Fibroblast of lung (primary cell): ENCODE results near the gene TTLL4. TPM values are rescaled to one million over a fixed set of nuclear protein-coding genes. Genes with fewer than 3 reads are reported as not detected.
A peak's percentile ranks its signal among the peaks of the same experiment; 100 is the strongest.

ENCODE experiments used
- DNase-seq, 2 donors: peaks; one replicate each; pipeline versions ENCODE4 v3.0.0 to v3.0.0-alpha.2; 2010; ENCODE audit warnings: low read depth in 2 of 2
- H2AFZ ChIP-seq: 2 replicates; pipeline ENCODE4 v1.5.1; 2012; ENCODE audit warnings: low read length, control low read depth, inconsistent platforms
- H3K27ac ChIP-seq: 2 replicates; pipeline ENCODE4 v1.5.1; 2011; ENCODE audit warnings: low read length, control low read depth; ENCODE audit not compliant: insufficient read depth
- H3K27me3 ChIP-seq: 2 replicates; pipeline ENCODE4 v1.5.1; 2011; ENCODE audit warnings: mild to moderate bottlenecking, low read length; ENCODE audit not compliant: control insufficient read depth, insufficient read depth
- H3K36me3 ChIP-seq: 2 replicates; pipeline ENCODE4 v1.5.1; 2011; ENCODE audit warnings: low read length; ENCODE audit not compliant: control insufficient read depth, insufficient read depth
- H3K4me1 ChIP-seq: 2 replicates; pipeline ENCODE4 v1.5.1; 2011; ENCODE audit warnings: low read length; ENCODE audit not compliant: control insufficient read depth, insufficient read depth; ENCODE audit errors: extremely low read depth
- H3K4me2 ChIP-seq: 2 replicates; pipeline ENCODE4 v1.5.1; 2011; ENCODE audit warnings: low read length, control low read depth; ENCODE audit not compliant: insufficient read depth; ENCODE audit errors: extremely low read depth
- H3K4me3 ChIP-seq, 4 experiments: fragments of 200-600 bp in 1 of 4; sonication (generic) in 1 of 4; replicated peaks in 1 of 4; 2 replicates each; pipeline ENCODE4 v1.5.1; 2011 to 2016; ENCODE audit warnings: low read length in 4 of 4, low read depth in 3 of 4, mild to moderate bottlenecking in 3 of 4, control low read depth in 2 of 4, inconsistent platforms in 1 of 4, mixed read lengths in 1 of 4; ENCODE audit not compliant: insufficient read depth in 1 of 4; ENCODE audit errors: control extremely low read depth in 1 of 4
- H3K79me2 ChIP-seq: 2 replicates; pipeline ENCODE4 v1.5.1; 2012; ENCODE audit warnings: mild to moderate bottlenecking, low read length, inconsistent platforms; ENCODE audit not compliant: control insufficient read depth, insufficient read depth
- H3K9ac ChIP-seq: 2 replicates; pipeline ENCODE4 v1.5.1; 2011; ENCODE audit warnings: mild to moderate bottlenecking, low read length, control low read depth; ENCODE audit not compliant: insufficient read depth
- H3K9me3 ChIP-seq: 2 replicates; pipeline ENCODE4 v1.5.1; 2012; ENCODE audit warnings: low read depth, low read length; ENCODE audit not compliant: control insufficient read depth, insufficient read depth
- H4K20me1 ChIP-seq: 2 replicates; pipeline ENCODE4 v1.5.1; 2011; ENCODE audit warnings: low read length; ENCODE audit not compliant: control insufficient read depth, insufficient read depth; ENCODE audit errors: extremely low read depth
- EZH2 ChIP-seq: IDR thresholded peaks from 2 replicates; pipeline ENCODE4 v1.5.1; 2012; ENCODE audit warnings: low read length, control low read depth, mild to moderate bottlenecking; ENCODE audit errors: missing control alignments
- polyA plus RNA-seq, 2 donors: library from polyadenylated mRNA; depleted of rRNA in 1 of 2; stranded (reverse) in 1 of 2; unstranded in 1 of 2; fragments of >200 nt; gene quantifications; 2 replicates each; pipeline ENCODE4 v1.2.1, GENCODE V29; 2011 to 2012; ENCODE audit warnings: missing spikeins in 1 of 2
- total RNA-seq: library from RNA; depleted of rRNA; stranded (reverse); fragments of >200 nt; gene quantifications from 2 replicates; pipeline ENCODE4 v1.2.1, GENCODE V29; 2014
- TF ChIP-seq, protein P1 (sequence below), 2 donors: IDR thresholded peaks in 1 of 2; conservative IDR thresholded peaks in 1 of 2; 1 replicate in 1 of 2; 2 replicates in 1 of 2; pipeline ENCODE4 v1.5.1; 2011 to 2012; ENCODE audit warnings: low read length in 2 of 2, control low read depth in 1 of 2, inconsistent platforms in 1 of 2, low read depth in 1 of 2, mild to moderate bottlenecking in 1 of 2

Gene TTLL4
- total and polyA plus RNA-seq, 2 donors (not counting 1 experiment from before 2014, with no cell fraction given) = 6.1 to 9.4 TPM

GRCh38 chr2:218786133-218786532, 75.5 kb downstream of the TTLL4 start:
- H3K4me1 ChIP-seq = peaks cover 1% of the 10 kb centered on the region
- H4K20me1 ChIP-seq = no peaks in the 10 kb centered on the region
- no peak overlapping the region for H3K27ac ChIP-seq
- no peaks in the 10 kb centered on the region for H3K9me3 ChIP-seq
- no peak overlapping the region for H2AFZ ChIP-seq
- H3K79me2 ChIP-seq = no peaks in the 10 kb centered on the region
- H3K4me2 ChIP-seq = no peak overlapping the region
- H3K27me3 ChIP-seq = peaks cover 4% of the 10 kb centered on the region
- DNase-seq = no peak
- no peaks in the 10 kb centered on the region for H3K36me3 ChIP-seq
- no peak for TF ChIP-seq EZH2
- TF ChIP-seq, protein P1, sequence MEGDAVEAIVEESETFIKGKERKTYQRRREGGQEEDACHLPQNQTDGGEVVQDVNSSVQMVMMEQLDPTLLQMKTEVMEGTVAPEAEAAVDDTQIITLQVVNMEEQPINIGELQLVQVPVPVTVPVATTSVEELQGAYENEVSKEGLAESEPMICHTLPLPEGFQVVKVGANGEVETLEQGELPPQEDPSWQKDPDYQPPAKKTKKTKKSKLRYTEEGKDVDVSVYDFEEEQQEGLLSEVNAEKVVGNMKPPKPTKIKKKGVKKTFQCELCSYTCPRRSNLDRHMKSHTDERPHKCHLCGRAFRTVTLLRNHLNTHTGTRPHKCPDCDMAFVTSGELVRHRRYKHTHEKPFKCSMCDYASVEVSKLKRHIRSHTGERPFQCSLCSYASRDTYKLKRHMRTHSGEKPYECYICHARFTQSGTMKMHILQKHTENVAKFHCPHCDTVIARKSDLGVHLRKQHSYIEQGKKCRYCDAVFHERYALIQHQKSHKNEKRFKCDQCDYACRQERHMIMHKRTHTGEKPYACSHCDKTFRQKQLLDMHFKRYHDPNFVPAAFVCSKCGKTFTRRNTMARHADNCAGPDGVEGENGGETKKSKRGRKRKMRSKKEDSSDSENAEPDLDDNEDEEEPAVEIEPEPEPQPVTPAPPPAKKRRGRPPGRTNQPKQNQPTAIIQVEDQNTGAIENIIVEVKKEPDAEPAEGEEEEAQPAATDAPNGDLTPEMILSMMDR (conservative IDR thresholded peaks at IDR 0.05 in 1 of 2, IDR thresholded peaks at IDR 0.05 in 1 of 2; ENCODE audit: low read depth in 1 of 2, low read length in 2 of 2) = no peak
- H3K4me3 ChIP-seq = no peak overlapping the region
- no peak overlapping the region for H3K9ac ChIP-seq

DNA sequence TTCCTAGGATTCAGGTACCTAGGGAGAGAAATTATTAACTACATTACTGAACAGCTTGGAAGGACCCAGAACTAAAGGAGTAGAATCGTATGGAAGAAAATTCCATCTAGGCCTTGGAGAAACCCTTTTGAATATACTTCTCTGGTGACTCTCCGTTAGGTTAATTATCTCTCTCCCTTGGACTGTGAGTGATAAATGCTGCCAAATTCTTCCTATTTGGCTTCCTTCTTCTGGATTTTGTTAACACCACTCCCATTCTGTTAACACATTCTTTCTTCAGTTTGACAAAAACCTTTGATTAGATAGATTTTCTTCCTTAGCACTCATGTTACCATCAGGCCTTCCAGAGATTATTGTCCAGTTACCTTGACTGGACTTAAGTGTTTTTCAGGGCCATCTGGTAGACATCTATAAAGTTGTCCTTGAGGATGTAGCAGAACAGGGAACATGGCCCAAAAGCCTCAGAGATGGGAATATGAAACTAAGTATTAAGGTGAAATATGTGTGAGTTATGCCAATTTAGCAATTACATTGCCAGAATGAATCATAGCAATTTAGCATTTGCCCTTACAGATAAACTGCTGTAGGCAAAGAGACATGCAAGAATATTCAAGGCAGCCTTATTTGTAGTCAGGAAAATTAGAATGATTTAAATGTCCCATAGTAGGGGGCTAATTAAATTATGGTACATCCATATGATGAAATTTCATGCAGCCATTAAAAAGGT, 78.1 kb downstream of the TTLL4 start:
- Histone ChIP-seq H2AFZ (no peak overlapping the region), H3K27me3 (peaks cover 3% of the 10 kb centered on the region), H3K9me3 (no peaks in the 10 kb centered on the region), H3K36me3 (no peaks in the 10 kb centered on the region), H3K4me3 (no peak overlapping the region), H4K20me1 (no peaks in the 10 kb centered on the region), H3K79me2 (no peaks in the 10 kb centered on the region), H3K4me1 (no peaks in the 10 kb centered on the region), H3K4me2 (no peak overlapping the region), H3K27ac (no peak overlapping the region), H3K9ac (no peak overlapping the region)
- DNase-seq = peak in 1 of 2 donors; percentile 27
- TF ChIP-seq, protein P1 (conservative IDR thresholded peaks at IDR 0.05 in 1 of 2, IDR thresholded peaks at IDR 0.05 in 1 of 2; ENCODE audit: low read depth in 1 of 2, low read length in 2 of 2) = no peak

GRCh38 chr2:218792433-218792832, 81.8 kb downstream of the TTLL4 start:
- H3K4me1 ChIP-seq = no peaks in the 10 kb centered on the region
- H4K20me1 ChIP-seq = no peaks in the 10 kb centered on the region
- TF ChIP-seq, protein P1 (conservative IDR thresholded peaks at IDR 0.05 in 1 of 2, IDR thresholded peaks at IDR 0.05 in 1 of 2; ENCODE audit: low read depth in 1 of 2, low read length in 2 of 2) = no peak
- no peak for TF ChIP-seq EZH2
- no peak overlapping the region for H3K27ac ChIP-seq
- peaks cover 3% of the 10 kb centered on the region for H3K27me3 ChIP-seq
- no peak overlapping the region for H3K4me3 ChIP-seq
- no peaks in the 10 kb centered on the region for H3K79me2 ChIP-seq
- H2AFZ ChIP-seq = no peak overlapping the region
- H3K36me3 ChIP-seq = no peaks in the 10 kb centered on the region
- H3K4me2 ChIP-seq = no peak overlapping the region
- H3K9me3 ChIP-seq = no peaks in the 10 kb centered on the region
- H3K9ac ChIP-seq = no peak overlapping the region
- no peak for DNase-seq
